PC-3 (cell line): Measurements from ENCODE around the gene SCIMP. TPM values are rescaled to one million over a fixed set of nuclear protein-coding genes. Genes with fewer than 3 reads are reported as not detected.
"Not testable (repeated sequence)": the region's sequence is repeated elsewhere in the genome, so short reads cannot be mapped to it uniquely, and the experiment has no call there.

ENCODE experiments used
- ATAC-seq: fragments of 200-7000 bp; cut with Tn5 transposase; 2 replicates; pipeline ENCODE4 v1.9.1; 2020; ENCODE audit warnings: mild to moderate bottlenecking, moderate library complexity
- BruUV-seq: library from RNA; stranded (reverse); fragments of 400-500 nt; replicated peaks from 2 replicates; lab custom pipeline; 2021; lab: Mats Ljungman, UMichigan
- CTCF ChIA-PET: fragments of 300-600 bp; sonication (Branson Sonifier 250); formaldehyde crosslinking; loops from one replicate; lab custom pipeline; 2022; ENCODE audit warnings: antibody characterized with exemption; lab: Charles Lee
- POLR2A ChIA-PET: fragments of 300-600 bp; sonication (Branson Sonifier 250); formaldehyde crosslinking; loops from one replicate; lab custom pipeline; 2022; ENCODE audit warnings: antibody characterized with exemption; ENCODE audit not compliant: unreplicated experiment; lab: Charles Lee
- DNase-seq: peaks from one replicate; pipeline ENCODE4 v3.0.0-alpha.2; 2015
- H2AFZ ChIP-seq: fragments of 300-600 bp; sonication (generic); 2 replicates; pipeline ENCODE4 v1.6.0; 2016; ENCODE audit warnings: antibody characterized with exemption, low read length
- H3F3A ChIP-seq: fragments of 300-600 bp; sonication (generic); one replicate; pipeline ENCODE4 v1.6.0; 2017; ENCODE audit warnings: antibody characterized with exemption, low read length, control low read depth, mild to moderate bottlenecking; ENCODE audit not compliant: unreplicated experiment
- H3K27ac ChIP-seq: fragments of 300-600 bp; sonication (generic); 2 replicates; pipeline ENCODE4 v1.5.1; 2016; ENCODE audit warnings: mild to moderate bottlenecking, low read length
- H3K27me3 ChIP-seq: fragments of 300-600 bp; sonication (generic); 2 replicates; pipeline ENCODE4 v1.6.1; 2016; ENCODE audit warnings: low read length, mixed read lengths
- H3K36me3 ChIP-seq: fragments of 300-600 bp; sonication (generic); 2 replicates; pipeline ENCODE4 v1.6.1; 2016; ENCODE audit warnings: low read depth, mixed run types, low read length, mixed read lengths
- H3K4me1 ChIP-seq: fragments of 300-600 bp; sonication (generic); 2 replicates; pipeline ENCODE4 v1.5.1; 2016; ENCODE audit warnings: low read length; ENCODE audit not compliant: insufficient read depth
- H3K4me2 ChIP-seq: fragments of 300-600 bp; sonication (generic); 2 replicates; pipeline ENCODE4 v1.6.0; 2016; ENCODE audit warnings: low read length
- H3K4me3 ChIP-seq: fragments of 300-600 bp; sonication (generic); 2 replicates; pipeline ENCODE4 v1.5.1; 2016; ENCODE audit warnings: mild to moderate bottlenecking, low read length, mixed read lengths
- H3K79me2 ChIP-seq: fragments of 300-600 bp; sonication (generic); 2 replicates; pipeline ENCODE4 v1.6.1; 2017; ENCODE audit warnings: low read length, mixed read lengths
- H3K9ac ChIP-seq: fragments of 300-600 bp; sonication (generic); 2 replicates; pipeline ENCODE4 v1.6.0; 2016; ENCODE audit warnings: mild to moderate bottlenecking, low read length
- H3K9me2 ChIP-seq: fragments of 300-600 bp; sonication (generic); replicated peaks from 2 replicates; pipeline ENCODE4 v1.6.1; 2016; ENCODE audit warnings: mixed run types, low read length, mixed read lengths
- H3K9me3 ChIP-seq: fragments of 300-600 bp; sonication (generic); 2 replicates; pipeline ENCODE4 v1.6.1; 2016; ENCODE audit warnings: low read length, mixed read lengths
- H4K20me1 ChIP-seq: fragments of 300-600 bp; sonication (generic); 2 replicates; pipeline ENCODE4 v1.6.1; 2016; ENCODE audit warnings: low read length, mixed read lengths
- CTCF ChIP-seq: fragments of 300-600 bp; sonication (generic); conservative IDR thresholded peaks from 2 replicates; pipeline ENCODE4 v1.5.1; 2017; ENCODE audit warnings: antibody characterized with exemption, low read depth, mild to moderate bottlenecking, low read length
- EZH2 ChIP-seq: fragments of 300-600 bp; sonication (generic); IDR thresholded peaks from one replicate; pipeline ENCODE4 v1.6.1; 2017; ENCODE audit warnings: antibody characterized with exemption, mild to moderate bottlenecking, low read length; ENCODE audit not compliant: unreplicated experiment
- EZH2phosphoT487 ChIP-seq: fragments of 300-600 bp; sonication (generic); IDR thresholded peaks from 2 replicates; pipeline ENCODE4 v1.6.1; 2018; ENCODE audit warnings: mild to moderate bottlenecking, antibody characterized with exemption, low read length, borderline replicate concordance
- intact Hi-C: fragments of 100-400 bp; cut with micrococcal nuclease; formaldehyde crosslinking; loops from 2 replicates; pipeline ENCODE4 v1.9.0; 2023
- total RNA-seq: library from RNA; depleted of rRNA; stranded (reverse); fragments of >200 nt; gene quantifications from 2 replicates; pipeline ENCODE4 v1.2.3, GENCODE V29; 2014

The SCIMP gene
- total RNA-seq, 1 experiment from 2014 or later = not detected

GRCh38 chr17:5220074-5220473 lies 14.6 kb downstream of the SCIMP start:
- Histone ChIP-seq H3K9me2 (no peaks in the 10 kb centered on the region), H3K79me2 (no peaks in the 10 kb centered on the region), H3K27ac (no peak overlapping the region), H3K9ac (no peak overlapping the region), H3K4me1 (no peaks in the 10 kb centered on the region), H3K36me3 (no peaks in the 10 kb centered on the region), H3K27me3 (no peaks in the 10 kb centered on the region), H2AFZ (no peak overlapping the region), H3K4me2 (no peak overlapping the region), H3K4me3 (no peak overlapping the region), H3F3A (no peaks in the 10 kb centered on the region), H4K20me1 (no peaks in the 10 kb centered on the region), H3K9me3 (no peaks in the 10 kb centered on the region)
- TF ChIP-seq CTCF (no peak), EZH2phosphoT487 (no peak), EZH2 (no peak)
- ATAC-seq (no peak), DNase-seq (no peak)
- intact Hi-C loops = no loop called here
- POLR2A ChIA-PET = no interaction called here
- no TSS peak for BruUV-seq
- CTCF ChIA-PET = no interaction called here

GRCh38 chr17:5219536-5219935 lies 15.1 kb downstream of the SCIMP start:
- Histone ChIP-seq H3K9ac (no peak overlapping the region), H2AFZ (no peak overlapping the region), H3K27me3 (no peaks in the 10 kb centered on the region), H3F3A (no peaks in the 10 kb centered on the region), H3K9me2 (no peaks in the 10 kb centered on the region), H3K4me1 (no peaks in the 10 kb centered on the region), H3K27ac (no peak overlapping the region), H3K79me2 (no peaks in the 10 kb centered on the region), H4K20me1 (no peaks in the 10 kb centered on the region), H3K36me3 (no peaks in the 10 kb centered on the region), H3K4me2 (no peak overlapping the region), H3K4me3 (no peak overlapping the region), H3K9me3 (no peaks in the 10 kb centered on the region)
- CTCF ChIA-PET = no interaction called here
- POLR2A ChIA-PET = no interaction called here
- no peak for TF ChIP-seq EZH2phosphoT487
- no peak for TF ChIP-seq CTCF
- no peak for TF ChIP-seq EZH2
- DNase-seq (no peak), ATAC-seq (no peak)
- BruUV-seq = no TSS peak
- intact Hi-C loops = no loop called here

- H3K9ac ChIP-seq, H3K9me2 ChIP-seq, H3K9me3 ChIP-seq, H3K4me1 ChIP-seq, H3K27me3 ChIP-seq, H4K20me1 ChIP-seq, H3K27ac ChIP-seq, CTCF ChIA-PET, ATAC-seq, H3F3A ChIP-seq, H3K4me3 ChIP-seq, BruUV-seq, H3K36me3 ChIP-seq, DNase-seq, intact Hi-C loops, POLR2A ChIA-PET, H3K4me2 ChIP-seq, H2AFZ ChIP-seq, H3K79me2 ChIP-seq: not testable (repeated sequence)
Measured at GRCh38 chr17:5217562-5217961, 17.1 kb downstream of the SCIMP start.
